Astrocyte (in vitro differentiated cells and primary cell): ENCODE measurements around the gene GET4. TPM values are rescaled to one million over a fixed set of nuclear protein-coding genes. Genes with fewer than 3 reads are reported as not detected.

Experiments
- DNase-seq: peaks from one replicate; pipeline ENCODE4 v3.0.0-alpha.2; 2010; ENCODE audit warnings: low read depth
- FAIRE-seq: peaks from 2 replicates; lab custom pipeline; 2011; peaks lifted over from hg19 to GRCh38; lab: Jason Lieb, UNC
- H2AFZ ChIP-seq: 2 replicates; pipeline ENCODE4 v1.6.0; 2012; ENCODE audit warnings: low read depth, low read length, inconsistent platforms
- H3K27ac ChIP-seq: 2 replicates; pipeline ENCODE4 v1.5.1; 2011; ENCODE audit warnings: low read depth, low read length, inconsistent platforms
- H3K27me3 ChIP-seq: 2 replicates; pipeline ENCODE4 v1.6.0; 2011; ENCODE audit warnings: low read length, inconsistent platforms; ENCODE audit not compliant: insufficient read depth
- H3K36me3 ChIP-seq: 2 replicates; pipeline ENCODE4 v1.5.1; 2011; ENCODE audit warnings: low read length, inconsistent platforms; ENCODE audit not compliant: insufficient read depth
- H3K4me1 ChIP-seq: 2 replicates; pipeline ENCODE4 v1.5.1; 2011; ENCODE audit warnings: low read length, inconsistent platforms; ENCODE audit not compliant: insufficient read depth
- H3K4me2 ChIP-seq: 2 replicates; pipeline ENCODE4 v1.6.0; 2012; ENCODE audit warnings: low read length, inconsistent platforms
- H3K4me3 ChIP-seq: 2 replicates; pipeline ENCODE4 v1.5.1; 2011; ENCODE audit warnings: low read depth, mild to moderate bottlenecking, low read length, inconsistent platforms; ENCODE audit not compliant: insufficient read depth
- H3K79me2 ChIP-seq: 2 replicates; pipeline ENCODE4 v1.6.0; 2012; ENCODE audit warnings: mild to moderate bottlenecking, low read length, inconsistent platforms; ENCODE audit not compliant: insufficient read depth
- H3K9ac ChIP-seq: 2 replicates; pipeline ENCODE4 v1.6.0; 2012; ENCODE audit warnings: mild to moderate bottlenecking, low read length, inconsistent platforms
- H3K9me3 ChIP-seq: 2 replicates; pipeline ENCODE4 v1.5.1; 2012; ENCODE audit warnings: low read depth, mild to moderate bottlenecking, low read length, inconsistent platforms; ENCODE audit not compliant: insufficient read depth
- H4K20me1 ChIP-seq: 2 replicates; pipeline ENCODE4 v1.6.0; 2012; ENCODE audit warnings: low read length, inconsistent platforms; ENCODE audit not compliant: insufficient read depth
- H3K27ac Mint-ChIP-seq: one replicate; pipeline ENCODE4 v1.8.0; 2021; ENCODE audit warnings: mild to moderate bottlenecking, mixed read lengths; ENCODE audit not compliant: unreplicated experiment
- H3K27me3 Mint-ChIP-seq: one replicate; pipeline ENCODE4 v1.8.0; 2021; ENCODE audit warnings: low read depth, mixed read lengths; ENCODE audit not compliant: unreplicated experiment
- H3K36me3 Mint-ChIP-seq: one replicate; pipeline ENCODE4 v1.8.0; 2021; ENCODE audit warnings: low read depth, mixed read lengths; ENCODE audit not compliant: unreplicated experiment
- H3K4me1 Mint-ChIP-seq: one replicate; pipeline ENCODE4 v1.8.0; 2021; ENCODE audit warnings: low read depth, mixed read lengths; ENCODE audit not compliant: unreplicated experiment
- H3K4me3 Mint-ChIP-seq: one replicate; pipeline ENCODE4 v1.8.0; 2021; ENCODE audit warnings: mild to moderate bottlenecking, moderate library complexity, mixed read lengths; ENCODE audit not compliant: unreplicated experiment
- H3K9me3 Mint-ChIP-seq: one replicate; pipeline ENCODE4 v1.8.0; 2021; ENCODE audit warnings: mild to moderate bottlenecking, mixed read lengths; ENCODE audit not compliant: unreplicated experiment
- EZH2 ChIP-seq: IDR thresholded peaks from 2 replicates; pipeline ENCODE4 v1.6.1; 2012; ENCODE audit warnings: mild to moderate bottlenecking, low read length, inconsistent platforms; ENCODE audit not compliant: insufficient read depth
- total RNA-seq: library from RNA; stranded (reverse); gene quantifications from 2 replicates; pipeline ENCODE4 v1.2.1, GENCODE V29; 2021
- TF ChIP-seq, protein P1 (sequence below): IDR thresholded peaks from 2 replicates; pipeline ENCODE4 v1.5.1; 2011; ENCODE audit warnings: low read depth, mild to moderate bottlenecking, inconsistent platforms, low read length, moderate library complexity; ENCODE audit not compliant: insufficient read depth

GET4 gene
- total RNA-seq, 1 donor from 2014 or later = 43.0 TPM

DNA sequence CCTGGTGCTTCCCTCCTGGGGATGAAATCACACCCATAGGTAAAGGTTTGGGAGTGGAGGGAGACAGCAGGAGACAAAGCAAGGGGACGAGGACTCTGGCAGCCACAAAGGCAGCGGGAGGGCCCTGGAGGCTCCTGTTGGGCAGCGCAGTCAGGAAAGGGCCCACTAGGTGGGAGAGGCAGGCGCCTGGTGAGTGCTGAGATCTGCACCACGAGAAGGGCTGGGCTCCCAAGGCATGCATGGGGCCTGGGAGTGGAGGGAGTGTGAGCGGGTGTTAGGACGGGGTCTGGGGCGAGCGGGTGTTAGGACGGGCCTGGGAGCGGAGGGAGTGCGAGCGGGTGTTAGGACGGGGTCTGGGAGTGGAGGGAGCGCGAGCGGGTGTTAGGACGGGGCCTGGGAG lies 13.0 kb downstream of the GET4 start:
- H4K20me1 ChIP-seq = peaks cover 63% of the 10 kb centered on the region
- H3K36me3 ChIP-seq = no peaks in the 10 kb centered on the region
- H3K27me3 ChIP-seq = no peaks in the 10 kb centered on the region
- peaks cover 10% of the 10 kb centered on the region for H3K36me3 Mint-ChIP-seq
- H3K4me2 ChIP-seq = no peak overlapping the region
- peaks cover 41% of the 10 kb centered on the region for H3K79me2 ChIP-seq
- H3K27ac ChIP-seq = no peak overlapping the region
- no peak overlapping the region for H3K4me3 Mint-ChIP-seq
- no peaks in the 10 kb centered on the region for H3K4me1 Mint-ChIP-seq
- no peaks in the 10 kb centered on the region for H3K4me1 ChIP-seq
- no peak for DNase-seq
- no peaks in the 10 kb centered on the region for H3K9me3 Mint-ChIP-seq
- H3K9me3 ChIP-seq = no peaks in the 10 kb centered on the region
- no peak overlapping the region for H3K27ac Mint-ChIP-seq
- TF ChIP-seq, protein P1, sequence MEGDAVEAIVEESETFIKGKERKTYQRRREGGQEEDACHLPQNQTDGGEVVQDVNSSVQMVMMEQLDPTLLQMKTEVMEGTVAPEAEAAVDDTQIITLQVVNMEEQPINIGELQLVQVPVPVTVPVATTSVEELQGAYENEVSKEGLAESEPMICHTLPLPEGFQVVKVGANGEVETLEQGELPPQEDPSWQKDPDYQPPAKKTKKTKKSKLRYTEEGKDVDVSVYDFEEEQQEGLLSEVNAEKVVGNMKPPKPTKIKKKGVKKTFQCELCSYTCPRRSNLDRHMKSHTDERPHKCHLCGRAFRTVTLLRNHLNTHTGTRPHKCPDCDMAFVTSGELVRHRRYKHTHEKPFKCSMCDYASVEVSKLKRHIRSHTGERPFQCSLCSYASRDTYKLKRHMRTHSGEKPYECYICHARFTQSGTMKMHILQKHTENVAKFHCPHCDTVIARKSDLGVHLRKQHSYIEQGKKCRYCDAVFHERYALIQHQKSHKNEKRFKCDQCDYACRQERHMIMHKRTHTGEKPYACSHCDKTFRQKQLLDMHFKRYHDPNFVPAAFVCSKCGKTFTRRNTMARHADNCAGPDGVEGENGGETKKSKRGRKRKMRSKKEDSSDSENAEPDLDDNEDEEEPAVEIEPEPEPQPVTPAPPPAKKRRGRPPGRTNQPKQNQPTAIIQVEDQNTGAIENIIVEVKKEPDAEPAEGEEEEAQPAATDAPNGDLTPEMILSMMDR = no peak
- no peak for TF ChIP-seq EZH2
- H3K4me3 ChIP-seq = no peak overlapping the region
- H2AFZ ChIP-seq = no peak overlapping the region
- H3K27me3 Mint-ChIP-seq = no peaks in the 10 kb centered on the region
- H3K9ac ChIP-seq = no peak overlapping the region
- no peak for FAIRE-seq

DNA sequence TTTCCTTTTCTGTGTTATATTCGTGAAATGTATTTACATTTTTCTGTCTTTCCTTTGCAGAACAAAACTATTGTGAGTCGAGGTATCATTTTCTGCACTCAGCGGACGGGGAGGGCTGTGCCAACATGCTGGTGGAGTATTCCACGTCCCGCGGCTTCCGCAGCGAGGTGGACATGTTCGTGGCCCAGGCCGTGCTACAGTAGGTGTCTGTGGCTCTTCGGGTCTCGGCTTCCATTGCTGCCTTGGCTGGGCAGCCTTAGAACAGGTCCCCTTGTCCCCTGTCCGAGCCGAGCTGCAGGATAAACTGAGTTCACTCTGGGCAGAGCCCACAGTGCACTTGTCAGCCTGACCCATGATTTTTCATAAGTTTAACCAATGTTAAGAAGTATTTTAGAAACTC lies 14.5 kb downstream of the GET4 start:
- Mint-ChIP-seq H3K36me3 (peaks cover 10% of the 10 kb centered on the region), H3K27me3 (no peaks in the 10 kb centered on the region), H3K9me3 (no peaks in the 10 kb centered on the region), H3K4me1 (no peaks in the 10 kb centered on the region), H3K27ac (peak overlapping the region; percentile 55), H3K4me3 (no peak overlapping the region)
- no peaks in the 10 kb centered on the region for H3K36me3 ChIP-seq
- no peak overlapping the region for H3K27ac ChIP-seq
- FAIRE-seq = no peak
- H2AFZ ChIP-seq = no peak overlapping the region
- no peaks in the 10 kb centered on the region for H3K9me3 ChIP-seq
- no peak overlapping the region for H3K4me2 ChIP-seq
- no peaks in the 10 kb centered on the region for H3K27me3 ChIP-seq
- no peak overlapping the region for H3K9ac ChIP-seq
- H3K79me2 ChIP-seq = peaks cover 26% of the 10 kb centered on the region
- H4K20me1 ChIP-seq = peaks cover 48% of the 10 kb centered on the region
- H3K4me1 ChIP-seq = no peaks in the 10 kb centered on the region
- H3K4me3 ChIP-seq = no peak overlapping the region
- DNase-seq = no peak
- TF ChIP-seq EZH2 = no peak
- TF ChIP-seq, protein P1 = no peak

DNA sequence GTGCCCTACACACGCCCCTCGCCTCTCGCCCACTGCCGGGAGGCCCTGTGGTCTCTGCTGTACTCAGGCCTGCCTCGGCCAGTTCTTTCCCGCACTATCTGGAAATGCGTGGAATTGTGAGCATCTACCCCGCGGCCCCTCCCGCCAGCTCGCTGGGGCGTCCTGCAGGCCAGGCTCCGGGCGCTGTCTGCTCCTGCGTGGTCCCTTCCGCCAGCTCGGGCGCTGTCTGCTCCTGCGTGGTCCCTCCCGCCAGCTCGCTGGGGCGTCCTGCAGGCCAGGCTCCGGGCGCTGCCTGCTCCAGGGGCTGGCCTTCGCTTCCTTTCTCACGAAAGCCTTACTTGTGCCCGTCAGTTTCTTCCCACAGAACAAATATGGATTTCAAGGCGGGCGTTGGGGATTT lies 14.9 kb downstream of the GET4 start:
- H3K36me3 ChIP-seq = no peaks in the 10 kb centered on the region
- H4K20me1 ChIP-seq = peaks cover 44% of the 10 kb centered on the region
- H3K4me3 Mint-ChIP-seq = no peak overlapping the region
- TF ChIP-seq, protein P1 = no peak
- no peak for TF ChIP-seq EZH2
- H3K9ac ChIP-seq = no peak overlapping the region
- DNase-seq (no peak), FAIRE-seq (no peak)
- peaks cover 13% of the 10 kb centered on the region for H3K36me3 Mint-ChIP-seq
- no peaks in the 10 kb centered on the region for H3K27me3 Mint-ChIP-seq
- H2AFZ ChIP-seq = no peak overlapping the region
- H3K27me3 ChIP-seq = no peaks in the 10 kb centered on the region
- H3K4me2 ChIP-seq = no peak overlapping the region
- H3K4me1 Mint-ChIP-seq = no peaks in the 10 kb centered on the region
- H3K4me1 ChIP-seq = no peaks in the 10 kb centered on the region
- no peaks in the 10 kb centered on the region for H3K9me3 Mint-ChIP-seq
- H3K4me3 ChIP-seq = no peak overlapping the region
- no peak overlapping the region for H3K27ac Mint-ChIP-seq
- H3K9me3 ChIP-seq = no peaks in the 10 kb centered on the region
- no peak overlapping the region for H3K27ac ChIP-seq
- H3K79me2 ChIP-seq = peaks cover 22% of the 10 kb centered on the region
